ENCODE results near the gene FABP1.

FABP1 gene

DNA sequence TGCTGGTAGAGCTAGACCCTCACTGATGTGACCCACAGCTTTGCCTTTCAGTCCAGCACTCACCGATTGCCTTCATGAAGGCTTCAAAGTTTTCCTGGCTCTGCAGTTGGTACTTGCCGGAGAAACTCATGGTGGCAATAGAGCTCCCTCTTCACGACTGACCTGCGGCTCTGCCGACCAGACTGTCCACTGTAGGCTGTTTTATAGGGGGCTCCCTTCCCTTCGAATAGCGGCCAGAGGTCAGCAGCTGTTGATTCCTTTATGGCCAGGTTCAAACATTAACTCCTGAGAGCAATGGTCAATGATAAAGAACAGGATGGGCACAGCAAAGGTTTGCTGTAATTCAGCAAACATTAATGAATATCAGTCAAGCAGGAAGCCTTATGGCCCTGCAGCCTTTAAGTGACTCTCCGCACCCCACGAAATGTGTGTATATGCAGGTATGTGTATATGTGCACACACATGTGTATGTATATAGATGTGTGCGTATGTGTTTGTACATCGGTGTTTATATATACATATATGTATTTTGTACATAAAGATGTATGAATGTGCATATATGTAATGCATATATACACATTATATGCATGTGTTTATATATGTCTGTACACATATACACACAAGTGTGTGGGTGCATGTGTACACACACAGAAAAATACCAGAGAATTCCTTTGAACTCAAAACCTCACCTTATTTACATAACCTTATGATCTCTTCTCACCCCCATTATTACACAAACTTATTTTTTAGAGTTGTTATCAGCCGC, at the start of gene FABP1:
Gene FABP1, minus strand, starts transcription at position 175 of the 766 bp plus-strand sequence. Its CDS starts 45 bp downstream, at position 130.
- DNase-seq (ENCODE audit: low read depth in 2 of 2) = no peak

GRCh38 chr2:88177556-88177955, 49.7 kb upstream of the FABP1 start:
- no peak for DNase-seq (ENCODE audit: low read depth in 2 of 2)

DNA sequence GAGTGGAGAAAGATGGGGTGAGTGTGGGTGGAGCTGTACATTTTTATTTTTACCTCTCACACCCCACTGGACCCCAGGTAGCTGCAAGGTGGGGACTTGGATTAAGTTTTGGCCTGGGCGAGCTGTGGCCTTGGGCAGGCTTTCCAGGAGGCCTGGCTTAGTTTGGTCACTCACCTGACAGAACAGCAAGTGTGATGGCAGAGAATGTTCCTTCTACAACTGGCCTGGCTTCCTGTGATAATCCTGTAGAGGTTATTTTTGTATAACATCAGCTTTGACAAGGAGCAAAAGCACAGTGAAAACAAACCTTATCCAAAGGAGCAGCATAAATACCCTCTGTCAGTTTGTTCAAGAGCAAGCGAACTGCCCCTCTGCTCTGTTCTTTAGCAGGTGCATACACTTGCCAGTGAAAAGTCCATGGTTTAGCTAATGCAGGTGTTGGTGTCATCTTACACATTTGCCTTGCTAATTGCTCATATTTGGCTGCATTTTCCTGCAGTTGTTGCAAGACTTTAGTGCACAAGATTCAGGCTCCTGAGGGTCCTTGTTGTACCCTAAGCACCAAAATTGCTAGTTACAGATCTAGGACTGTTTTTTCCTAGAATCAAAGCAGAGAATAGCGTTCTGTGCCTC, 48.6 kb upstream of the FABP1 start:
- DNase-seq (ENCODE audit: low read depth in 2 of 2) = no peak

GRCh38 chr2:88172882-88173281, 45.0 kb upstream of the FABP1 start:
- no peak for DNase-seq (ENCODE audit: low read depth in 2 of 2)

DNA sequence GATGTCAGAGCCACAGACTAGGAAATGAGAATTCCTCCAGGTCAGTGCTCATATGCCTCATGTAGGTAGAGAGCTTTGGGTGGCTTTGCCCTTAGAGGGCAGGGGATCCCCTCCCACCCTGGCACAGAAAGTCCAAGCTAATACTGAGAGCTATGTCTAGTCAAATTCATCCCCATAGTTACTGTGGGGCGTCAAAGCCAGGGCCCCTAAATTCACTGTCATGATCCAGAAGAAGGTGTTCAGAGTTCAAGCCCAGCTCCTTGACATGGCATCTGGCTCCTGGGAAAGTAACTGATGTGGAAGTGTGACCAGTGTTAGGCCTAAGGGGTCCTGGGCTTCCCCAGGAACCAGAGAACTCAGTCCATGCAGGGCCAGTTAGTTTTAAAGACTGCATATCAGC, 44.1 kb upstream of the FABP1 start:
- DNase-seq (ENCODE audit: low read depth in 2 of 2) = no peak

GRCh38 chr2:88170472-88170892, 42.6 kb upstream of the FABP1 start:
- DNase-seq (ENCODE audit: low read depth in 2 of 2) = no peak

- DNase-seq (ENCODE audit: low read depth in 2 of 2) = no peak
Measured at GRCh38 chr2:88168386-88168785, 40.5 kb upstream of the FABP1 start.

- DNase-seq (ENCODE audit: low read depth in 2 of 2) = no peak
Measured at GRCh38 chr2:88167740-88168139, 39.9 kb upstream of the FABP1 start.

- DNase-seq (ENCODE audit: low read depth in 2 of 2) = no peak
Measured at GRCh38 chr2:88165332-88166003, 37.6 kb upstream of the FABP1 start.

GRCh38 chr2:88161446-88162244, 33.8 kb upstream of the FABP1 start:
- DNase-seq (ENCODE audit: low read depth in 2 of 2) = no peak

DNA sequence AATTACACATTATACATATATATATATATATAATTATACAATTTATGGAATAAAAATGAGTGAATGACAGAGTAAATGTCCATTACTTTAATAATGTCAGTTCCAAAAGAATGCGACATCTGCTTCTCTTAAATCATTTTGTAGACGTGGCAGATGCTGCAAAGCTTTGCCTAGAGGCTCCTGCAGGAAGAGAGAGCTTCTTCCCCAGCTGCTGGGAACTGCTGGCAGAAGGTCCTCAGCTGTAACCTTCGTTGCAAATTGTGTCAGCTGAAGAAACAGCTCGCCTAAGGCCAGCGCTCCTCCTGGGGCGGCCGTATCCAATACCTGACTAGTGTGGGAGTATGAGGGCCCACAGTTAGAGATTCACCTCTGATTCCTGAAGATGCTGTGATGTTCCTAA, 32.7 kb upstream of the FABP1 start:
- no peak for DNase-seq (ENCODE audit: low read depth in 2 of 2)

GRCh38 chr2:88159955-88160415, 32.1 kb upstream of the FABP1 start:
- peak in 1 of 2 donors; percentile 19 for DNase-seq (ENCODE audit: low read depth in 2 of 2)

DNA sequence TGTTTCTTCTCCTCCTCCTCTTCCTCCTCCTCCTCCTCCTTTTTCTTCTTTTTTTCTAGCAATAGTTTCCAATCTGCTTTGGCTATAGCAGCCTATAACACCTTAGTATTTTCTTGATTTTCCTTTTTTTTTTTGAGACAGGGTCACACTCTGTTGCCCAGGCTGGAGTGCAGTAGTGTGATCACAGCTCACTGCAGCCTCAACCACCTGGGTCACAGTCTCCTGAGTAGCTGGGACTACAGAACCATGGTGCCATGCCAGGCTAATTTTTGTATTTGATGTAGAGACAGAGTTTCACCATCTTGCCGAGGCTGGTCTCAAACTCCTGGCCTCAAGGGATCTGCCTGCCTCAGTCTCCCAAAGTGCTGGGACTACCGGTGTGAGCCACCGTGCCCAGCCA, 31.6 kb upstream of the FABP1 start:
- DNase-seq (ENCODE audit: low read depth in 2 of 2) = no peak

GRCh38 chr2:88148929-88149438, 21.1 kb upstream of the FABP1 start:
- DNase-seq (ENCODE audit: low read depth in 2 of 2) = no peak

DNA sequence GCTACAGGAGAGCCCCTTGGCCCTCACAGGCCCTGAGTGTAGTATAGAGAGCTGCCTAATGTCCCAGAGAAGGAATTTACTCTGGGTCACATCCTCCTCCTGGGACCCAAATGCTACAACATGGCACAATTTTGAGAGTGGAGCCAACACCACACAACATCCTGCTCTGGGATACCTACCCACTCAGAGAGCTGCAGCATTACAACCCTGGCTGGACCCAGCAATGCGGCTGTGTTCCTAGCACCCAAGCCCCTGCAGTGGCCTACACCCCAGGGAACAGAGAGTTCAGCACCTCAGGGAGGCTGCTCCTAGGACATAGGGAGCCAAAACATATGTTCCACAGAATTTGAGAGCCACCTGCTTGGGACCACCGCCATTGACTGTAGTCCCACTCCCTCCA, 19.3 kb upstream of the FABP1 start:
- DNase-seq (ENCODE audit: low read depth in 2 of 2) = no peak

GRCh38 chr2:88146590-88146989, 18.7 kb upstream of the FABP1 start:
- no peak for DNase-seq (ENCODE audit: low read depth in 2 of 2)

- DNase-seq (ENCODE audit: low read depth in 2 of 2) = no peak
Measured at GRCh38 chr2:88144914-88145497, 17.1 kb upstream of the FABP1 start.

GRCh38 chr2:88144271-88144670, 16.4 kb upstream of the FABP1 start:
- no peak for DNase-seq (ENCODE audit: low read depth in 2 of 2)

- DNase-seq (ENCODE audit: low read depth in 2 of 2) = no peak
Measured at GRCh38 chr2:88141952-88142351, 14.1 kb upstream of the FABP1 start.

- DNase-seq (ENCODE audit: low read depth in 2 of 2) = no peak
Measured at GRCh38 chr2:88139804-88140203, 11.9 kb upstream of the FABP1 start.

DNA sequence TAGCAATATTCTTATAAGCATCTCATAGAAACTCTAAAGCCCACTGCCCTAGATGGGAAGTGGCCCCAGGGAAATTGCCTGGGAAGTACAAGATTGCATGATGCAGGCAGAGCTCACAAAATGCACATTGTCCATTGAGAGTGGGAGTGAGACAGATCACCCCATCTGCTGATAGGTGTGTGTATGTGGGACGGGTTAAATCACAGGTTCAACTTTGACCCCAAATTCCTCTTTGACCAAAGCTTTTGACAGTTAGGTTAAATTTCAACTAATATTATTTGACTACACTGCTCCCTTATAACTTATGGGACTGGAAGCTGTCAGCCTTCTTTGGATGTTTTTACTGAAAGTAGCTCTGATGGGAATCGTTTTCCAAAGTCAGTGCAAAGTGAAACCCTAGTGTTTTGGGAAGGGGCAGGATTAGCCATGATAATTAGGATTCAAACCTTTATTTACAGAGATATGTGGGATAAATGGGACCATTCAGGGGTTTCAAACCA, 11.4 kb upstream of the FABP1 start:
- no peak for DNase-seq (ENCODE audit: low read depth in 2 of 2)
